Activated CD8-positive, alpha-beta memory T cell treated with anti-CD3 and anti-CD28 coated beads for 4 hours (primary cell): ENCODE results near the gene CAPSL.
"Not testable (repeated sequence)": the region's sequence is repeated elsewhere in the genome, so short reads cannot be mapped to it uniquely, and the experiment has no call there.

Source experiments
- DNase-seq, 2 donors: peaks; one replicate each; pipeline ENCODE4 v3.0.0-alpha.2; 2020; ENCODE audit warnings: low read depth in 2 of 2

CAPSL gene

GRCh38 chr5:35904443-35905132 lies 33.8 kb downstream of the CAPSL start:
- DNase-seq = no peak

GRCh38 chr5:35903631-35904203 lies 34.7 kb downstream of the CAPSL start:
- no peak for DNase-seq

GRCh38 chr5:35902046-35902672 lies 36.3 kb downstream of the CAPSL start:
- DNase-seq = no peak

GRCh38 chr5:35900972-35901695 lies 37.3 kb downstream of the CAPSL start:
- DNase-seq = no peak

- DNase-seq = no peak
Observed at GRCh38 chr5:35899800-35900199, 38.6 kb downstream of the CAPSL start.

- DNase-seq = no peak
Observed at GRCh38 chr5:35898952-35899660, 39.3 kb downstream of the CAPSL start.

- DNase-seq = no peak
Observed at GRCh38 chr5:35894131-35894530, 44.3 kb downstream of the CAPSL start.

- not testable (repeated sequence) for DNase-seq
Observed at GRCh38 chr5:35892799-35893198, 45.6 kb downstream of the CAPSL start.

- no peak for DNase-seq
Observed at GRCh38 chr5:35890021-35891020, 48.1 kb downstream of the CAPSL start.

- no peak for DNase-seq
Observed at GRCh38 chr5:35887321-35888100, 50.9 kb downstream of the CAPSL start.

GRCh38 chr5:35886381-35886780 lies 52.0 kb downstream of the CAPSL start:
- no peak for DNase-seq

- no peak for DNase-seq
Observed at GRCh38 chr5:35884773-35885172, 53.6 kb downstream of the CAPSL start.

- DNase-seq = no peak
Observed at GRCh38 chr5:35884191-35884769, 54.1 kb downstream of the CAPSL start.

GRCh38 chr5:35881758-35882157 lies 56.7 kb downstream of the CAPSL start:
- no peak for DNase-seq

- no peak for DNase-seq
Observed at GRCh38 chr5:35880156-35880555, 58.3 kb downstream of the CAPSL start.

GRCh38 chr5:35879649-35880048 lies 58.8 kb downstream of the CAPSL start:
- DNase-seq = no peak

GRCh38 chr5:35879096-35879495 lies 59.3 kb downstream of the CAPSL start:
- DNase-seq = no peak

GRCh38 chr5:35878079-35878478 lies 60.3 kb downstream of the CAPSL start:
- DNase-seq = no peak

GRCh38 chr5:35877655-35878054 lies 60.8 kb downstream of the CAPSL start:
- DNase-seq = no peak

- DNase-seq = no peak
Observed at GRCh38 chr5:35876922-35877321, 61.5 kb downstream of the CAPSL start.
